Natural killer cell (primary cell): ENCODE measurements around the gene CRYBG1. TPM values are rescaled to one million over a fixed set of nuclear protein-coding genes. Genes with fewer than 3 reads are reported as not detected.
A peak's percentile ranks its signal among the peaks of the same experiment; 100 is the strongest.

ENCODE experiments used
- ATAC-seq, 3 donors: fragments of 150-1000 bp in 2 of 3; fragments of 200-7000 bp in 1 of 3; cut with Tn5 transposase; 1 replicate in 1 of 3; 2 replicates in 2 of 3; pipeline ENCODE4 v1.10.0; 2021; ENCODE audit warnings: mild to moderate bottlenecking in 2 of 3, moderate library complexity in 2 of 3
- DNase-seq, 2 donors: peaks; one replicate each; pipeline versions ENCODE4 v3.0.0 to v3.0.0-alpha.2; 2013 to 2021; ENCODE audit warnings: mixed read lengths in 1 of 2
- H3K27ac ChIP-seq: one replicate; pipeline ENCODE4 v1.5.1; 2013; ENCODE audit warnings: mild to moderate bottlenecking, low read length
- H3K27me3 ChIP-seq: one replicate; pipeline ENCODE4 v1.6.1; 2013; ENCODE audit warnings: low read length; ENCODE audit not compliant: control insufficient read depth, insufficient read depth
- H3K36me3 ChIP-seq: one replicate; pipeline ENCODE4 v1.6.1; 2013; ENCODE audit warnings: low read length; ENCODE audit not compliant: control insufficient read depth, insufficient read depth
- H3K4me1 ChIP-seq: one replicate; pipeline ENCODE4 v1.6.1; 2013; ENCODE audit warnings: low read length; ENCODE audit not compliant: control insufficient read depth, insufficient read depth
- H3K4me3 ChIP-seq: one replicate; pipeline ENCODE4 v1.5.1; 2013; ENCODE audit warnings: low read length
- H3K9me3 ChIP-seq: one replicate; pipeline ENCODE4 v1.6.1; 2013; ENCODE audit warnings: low read length; ENCODE audit not compliant: control insufficient read depth, insufficient read depth
- H3K27ac Mint-ChIP-seq, 2 donors: one replicate each; pipeline ENCODE4 v1.8.0; 2022; ENCODE audit warnings: mild to moderate bottlenecking in 2 of 2, mixed read lengths in 2 of 2, moderate library complexity in 1 of 2
- H3K27me3 Mint-ChIP-seq, 2 donors: one replicate each; pipeline ENCODE4 v1.8.0; 2022; ENCODE audit warnings: low read depth in 2 of 2, mixed read lengths in 2 of 2
- H3K36me3 Mint-ChIP-seq: one replicate; pipeline ENCODE4 v1.8.0; 2022; ENCODE audit warnings: mixed read lengths
- H3K4me1 Mint-ChIP-seq, 2 donors: one replicate each; pipeline ENCODE4 v1.8.0; 2022; ENCODE audit warnings: mixed read lengths in 2 of 2
- H3K4me3 Mint-ChIP-seq: one replicate; pipeline ENCODE4 v1.8.0; 2022; ENCODE audit warnings: mild to moderate bottlenecking, moderate library complexity, mixed read lengths
- H3K9me3 Mint-ChIP-seq, 2 donors: one replicate each; pipeline ENCODE4 v1.8.0; 2022; ENCODE audit warnings: mixed read lengths in 2 of 2
- CTCF ChIP-seq: fragments of 200-600 bp; IDR thresholded peaks from one replicate; pipeline ENCODE4 v1.8.0; 2022; ENCODE audit warnings: antibody characterized with exemption
- WGBS: methylation state at CpG from one replicate; pipeline ENCODE4 v1.1.7; 2013; ENCODE audit warnings: missing lambda C conversion rate; ENCODE audit not compliant: insufficient coverage; 5-methylcytosine and 5-hydroxymethylcytosine counted together
- intact Hi-C: fragments of 100-400 bp; cut with micrococcal nuclease; formaldehyde crosslinking; loops from one replicate; pipeline ENCODE4 v1.14.2; 2022
- total RNA-seq, 4 donors: library from RNA; stranded (reverse); fragments of 120-200 nt in 1 of 4; gene quantifications; one replicate each; pipeline versions ENCODE4 v1.2.3 to v1.2.4, GENCODE V29; 2013 to 2022

CRYBG1 gene
- total RNA-seq, 3 donors from 2014 or later (not counting 1 experiment from before 2014, with no cell fraction given), result 16.3 to 21.8 (median 17.5) TPM

DNA sequence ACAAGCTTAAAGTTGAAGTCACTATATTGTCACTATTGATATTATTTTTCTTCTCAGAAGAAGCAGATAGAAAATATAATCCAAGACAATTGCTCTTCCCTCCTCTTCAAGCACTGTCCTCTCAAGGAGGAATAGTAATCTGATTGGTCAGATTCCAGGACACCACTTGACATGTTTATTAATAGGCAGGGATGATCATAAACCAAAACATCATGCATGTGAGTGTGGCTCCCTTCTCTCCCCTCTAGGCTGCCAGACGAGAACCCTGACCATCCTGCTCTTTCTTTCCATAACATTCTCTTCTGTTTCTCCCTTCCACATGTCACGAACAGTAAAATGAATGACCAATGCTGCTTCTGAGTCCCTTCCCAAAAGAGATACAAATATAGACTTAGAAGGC lies 42.5 kb upstream of the CRYBG1 start:
- no peak for TF ChIP-seq CTCF
- no peak overlapping the region for H3K4me3 Mint-ChIP-seq
- H3K36me3 Mint-ChIP-seq, result no peaks in the 10 kb centered on the region
- no peaks in the 10 kb centered on the region for H3K9me3 Mint-ChIP-seq
- WGBS, result 91% methylated on average over 2 of the region's 2 CpGs
- Histone ChIP-seq H3K27me3 (no peaks in the 10 kb centered on the region), H3K9me3 (no peaks in the 10 kb centered on the region), H3K36me3 (peaks cover 16% of the 10 kb centered on the region), H3K27ac (no peak overlapping the region), H3K4me1 (peaks cover 2% of the 10 kb centered on the region), H3K4me3 (no peak overlapping the region)
- H3K4me1 Mint-ChIP-seq, result peaks cover 54 to 56% of the 10 kb centered on the region in 2 donors
- no peak overlapping the region for H3K27ac Mint-ChIP-seq
- intact Hi-C loops, result no loop called here
- DNase-seq (no peak), ATAC-seq (no peak)
- no peaks in the 10 kb centered on the region for H3K27me3 Mint-ChIP-seq

DNA sequence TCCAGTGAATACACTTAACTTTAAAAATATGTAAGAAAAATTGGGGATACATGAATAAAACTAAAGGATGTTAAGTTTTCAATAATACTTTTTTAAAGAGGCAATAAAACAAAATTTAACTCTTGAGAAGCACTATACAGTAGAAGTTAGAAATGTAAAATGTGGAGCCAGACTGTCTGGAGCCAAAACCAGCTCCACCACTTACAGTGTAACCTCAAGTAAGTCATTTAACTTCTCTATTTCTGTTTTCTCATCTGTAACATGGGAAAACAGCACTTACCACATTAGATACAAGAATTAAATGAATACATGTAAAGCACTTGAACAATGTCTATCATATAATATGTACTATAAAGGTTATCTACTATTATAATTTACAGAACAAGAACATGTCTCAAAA lies 41.7 kb upstream of the CRYBG1 start:
- no peaks in the 10 kb centered on the region for H3K9me3 Mint-ChIP-seq
- ATAC-seq, result no peak
- H3K27ac Mint-ChIP-seq, result no peak overlapping the region
- H3K27me3 Mint-ChIP-seq, result no peaks in the 10 kb centered on the region
- no peak overlapping the region for H3K4me3 Mint-ChIP-seq
- Histone ChIP-seq H3K4me3 (no peak overlapping the region), H3K4me1 (peaks cover 2% of the 10 kb centered on the region), H3K9me3 (no peaks in the 10 kb centered on the region), H3K36me3 (peaks cover 14% of the 10 kb centered on the region), H3K27ac (no peak overlapping the region), H3K27me3 (no peaks in the 10 kb centered on the region)
- no peak for TF ChIP-seq CTCF
- intact Hi-C loops, result no loop called here
- peaks cover 55 to 59% of the 10 kb centered on the region in 2 donors for H3K4me1 Mint-ChIP-seq
- no peaks in the 10 kb centered on the region for H3K36me3 Mint-ChIP-seq
- DNase-seq, result no peak

DNA sequence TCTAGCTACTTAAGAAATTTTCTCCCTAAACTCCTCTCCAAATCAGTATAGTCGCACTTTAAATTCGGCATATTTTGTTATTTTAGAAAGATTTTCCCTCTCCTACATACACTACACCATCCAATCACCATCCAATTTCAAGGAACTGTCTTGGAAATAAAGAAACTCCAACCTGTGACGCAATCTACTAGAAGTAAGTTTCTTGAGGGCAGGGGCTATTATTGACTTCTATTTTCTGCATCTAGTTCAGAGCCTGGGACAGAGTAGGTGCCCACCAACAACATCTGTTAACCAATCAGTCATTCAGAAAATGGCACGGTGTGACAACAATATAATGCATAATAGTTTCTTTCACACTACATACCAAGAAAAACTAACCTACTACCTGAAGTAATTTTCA lies 38.6 kb upstream of the CRYBG1 start:
- H3K4me1 ChIP-seq, result peaks cover 18% of the 10 kb centered on the region
- H3K4me3 Mint-ChIP-seq, result no peak overlapping the region

More for the DNA sequence above, 38.6 kb upstream of the CRYBG1 start:
- H3K36me3 Mint-ChIP-seq, result no peaks in the 10 kb centered on the region
- no peak for DNase-seq
- H3K9me3 ChIP-seq, result no peaks in the 10 kb centered on the region
- H3K4me1 Mint-ChIP-seq, result peaks cover 63 to 71% of the 10 kb centered on the region in 2 donors
- TF ChIP-seq CTCF, result no peak
- H3K4me3 ChIP-seq, result no peak overlapping the region
- ATAC-seq, result no peak
- H3K27ac ChIP-seq, result no peak overlapping the region
- H3K27me3 Mint-ChIP-seq, result no peaks in the 10 kb centered on the region
- 99% methylated on average over 4 of the region's 4 CpGs for whole genome bisulfite sequencing
- intact Hi-C loops, result loop anchor here (5.0 kb wide), 1 partner anchor 225 kb away; no protein-coding TSS in a partner anchor
- no peaks in the 10 kb centered on the region for H3K27me3 ChIP-seq
- peak overlapping the region in 1 of 2 donors; percentile 14 for H3K27ac Mint-ChIP-seq
- H3K9me3 Mint-ChIP-seq, result no peaks in the 10 kb centered on the region
- no peaks in the 10 kb centered on the region for H3K36me3 ChIP-seq
